Progenitor cell of endocrine pancreas (in vitro differentiated cells): ENCODE data around the gene MKKS. TPM values are rescaled to one million over a fixed set of nuclear protein-coding genes. Genes with fewer than 3 reads are reported as not detected.
"Not testable (repeated sequence)": the region's sequence is repeated elsewhere in the genome, so short reads cannot be mapped to it uniquely, and the experiment has no call there.

Source experiments
- DNase-seq: peaks from one replicate; pipeline ENCODE4 v3.0.0; 2021; ENCODE audit warnings: low spot score; ENCODE audit not compliant: unreplicated experiment
- H3K27ac Mint-ChIP-seq: 2 replicates; pipeline ENCODE4 v1.8.0; 2021; ENCODE audit warnings: mild to moderate bottlenecking, moderate library complexity, mixed read lengths
- H3K27me3 Mint-ChIP-seq: 2 replicates; pipeline ENCODE4 v1.8.0; 2021; ENCODE audit warnings: mixed read lengths
- H3K36me3 Mint-ChIP-seq: 2 replicates; pipeline ENCODE4 v1.8.0; 2022; ENCODE audit warnings: mixed read lengths; ENCODE audit not compliant: insufficient read depth
- H3K4me1 Mint-ChIP-seq: 2 replicates; pipeline ENCODE4 v1.8.0; 2021; ENCODE audit warnings: low read depth, mixed read lengths
- H3K4me3 Mint-ChIP-seq: 2 replicates; pipeline ENCODE4 v1.8.0; 2021; ENCODE audit warnings: low read depth, mild to moderate bottlenecking, moderate library complexity, mixed read lengths
- H3K9me3 Mint-ChIP-seq: 2 replicates; pipeline ENCODE4 v1.8.0; 2021; ENCODE audit warnings: low read depth, mixed read lengths
- total RNA-seq: library from RNA; stranded (reverse); gene quantifications from 2 replicates; pipeline ENCODE4 v1.2.1, GENCODE V29; 2021
- TF ChIP-seq, protein P1 (sequence below): fragments of 200-600 bp; sonication (generic); IDR thresholded peaks from one replicate; pipeline ENCODE4 v1.5.0; 2021; ENCODE audit warnings: antibody characterized with exemption, mild to moderate bottlenecking; ENCODE audit not compliant: unreplicated experiment

The MKKS gene
- total RNA-seq, 1 donor from 2014 or later: 17.8 TPM

DNA sequence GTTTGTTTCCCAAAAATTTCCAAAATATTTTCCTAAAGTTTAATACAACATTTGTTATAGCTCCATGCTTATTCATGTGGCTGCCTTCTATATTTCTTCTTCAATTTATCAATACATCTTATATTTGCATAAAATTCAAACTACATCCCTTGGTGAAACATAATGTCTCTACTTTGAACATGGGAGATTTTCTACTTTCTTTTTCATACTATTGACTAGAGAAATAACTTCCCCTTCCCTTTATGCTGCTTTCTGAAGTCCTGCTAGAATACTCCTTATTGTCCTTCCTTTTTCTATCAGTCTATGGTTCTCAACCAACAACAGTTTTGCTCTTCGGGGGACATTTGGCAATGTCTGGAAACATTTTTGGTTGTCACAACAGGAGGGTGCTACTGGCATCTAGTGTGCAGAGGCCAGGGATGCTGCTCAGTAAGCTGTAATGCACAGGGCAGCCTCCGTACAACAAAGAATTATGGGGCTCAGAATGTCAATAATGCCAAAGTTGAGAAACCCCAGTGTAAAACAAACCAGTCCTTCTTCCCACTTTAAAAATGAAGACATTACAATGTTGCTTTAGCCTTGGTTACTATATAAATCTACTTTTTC, 29.9 kb downstream of the MKKS start:
- DNase-seq: no peak
- Mint-ChIP-seq H3K4me1 (no peaks in the 10 kb centered on the region), H3K4me3 (no peak overlapping the region), H3K36me3 (peaks cover 1% of the 10 kb centered on the region), H3K27ac (no peak overlapping the region), H3K27me3 (no peaks in the 10 kb centered on the region), H3K9me3 (no peaks in the 10 kb centered on the region)
- TF ChIP-seq, protein P1, sequence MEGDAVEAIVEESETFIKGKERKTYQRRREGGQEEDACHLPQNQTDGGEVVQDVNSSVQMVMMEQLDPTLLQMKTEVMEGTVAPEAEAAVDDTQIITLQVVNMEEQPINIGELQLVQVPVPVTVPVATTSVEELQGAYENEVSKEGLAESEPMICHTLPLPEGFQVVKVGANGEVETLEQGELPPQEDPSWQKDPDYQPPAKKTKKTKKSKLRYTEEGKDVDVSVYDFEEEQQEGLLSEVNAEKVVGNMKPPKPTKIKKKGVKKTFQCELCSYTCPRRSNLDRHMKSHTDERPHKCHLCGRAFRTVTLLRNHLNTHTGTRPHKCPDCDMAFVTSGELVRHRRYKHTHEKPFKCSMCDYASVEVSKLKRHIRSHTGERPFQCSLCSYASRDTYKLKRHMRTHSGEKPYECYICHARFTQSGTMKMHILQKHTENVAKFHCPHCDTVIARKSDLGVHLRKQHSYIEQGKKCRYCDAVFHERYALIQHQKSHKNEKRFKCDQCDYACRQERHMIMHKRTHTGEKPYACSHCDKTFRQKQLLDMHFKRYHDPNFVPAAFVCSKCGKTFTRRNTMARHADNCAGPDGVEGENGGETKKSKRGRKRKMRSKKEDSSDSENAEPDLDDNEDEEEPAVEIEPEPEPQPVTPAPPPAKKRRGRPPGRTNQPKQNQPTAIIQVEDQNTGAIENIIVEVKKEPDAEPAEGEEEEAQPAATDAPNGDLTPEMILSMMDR: no peak

DNA sequence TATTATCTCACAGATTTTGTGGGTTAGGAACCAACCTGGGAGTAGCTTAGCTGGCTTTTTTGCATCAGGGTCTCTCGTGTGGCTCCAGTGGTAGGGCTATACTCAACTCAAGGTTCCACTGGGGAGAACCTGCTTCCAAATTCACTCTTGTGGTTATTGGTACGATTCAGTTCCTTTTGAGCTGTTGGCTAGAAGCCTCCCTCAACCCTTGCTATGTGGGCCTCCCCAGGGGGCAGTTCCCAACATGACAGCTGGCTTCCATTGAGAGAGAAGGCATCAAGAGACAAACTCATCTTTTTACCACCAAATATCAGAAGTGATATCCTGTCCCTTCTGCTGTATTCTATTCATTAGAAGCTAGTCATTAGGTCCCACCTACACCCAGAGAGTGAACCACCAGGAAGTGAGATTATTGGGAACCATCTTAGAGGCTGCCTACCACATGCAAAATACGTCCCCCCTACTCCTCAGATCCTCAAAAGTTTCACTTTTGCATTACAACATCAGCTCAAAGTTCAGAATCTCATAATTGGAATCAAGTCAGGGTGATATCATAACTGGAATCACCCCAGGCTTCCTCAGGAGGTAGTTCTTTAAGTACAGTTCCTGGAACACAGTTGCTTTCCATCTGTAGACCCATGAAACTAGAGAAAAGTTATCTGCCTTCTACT, 30.9 kb downstream of the MKKS start:
- DNase-seq: no peak
- peaks cover 1% of the 10 kb centered on the region for H3K4me1 Mint-ChIP-seq
- no peak overlapping the region for H3K27ac Mint-ChIP-seq
- TF ChIP-seq, protein P1: no peak
- no peak overlapping the region for H3K4me3 Mint-ChIP-seq
- no peaks in the 10 kb centered on the region for H3K9me3 Mint-ChIP-seq
- H3K27me3 Mint-ChIP-seq: no peaks in the 10 kb centered on the region
- H3K36me3 Mint-ChIP-seq: peaks cover 1% of the 10 kb centered on the region

GRCh38 chr20:10398834-10399369, 35.1 kb downstream of the MKKS start:
- Mint-ChIP-seq H3K27me3 (no peaks in the 10 kb centered on the region), H3K27ac (no peak overlapping the region), H3K9me3 (no peaks in the 10 kb centered on the region)

DNA sequence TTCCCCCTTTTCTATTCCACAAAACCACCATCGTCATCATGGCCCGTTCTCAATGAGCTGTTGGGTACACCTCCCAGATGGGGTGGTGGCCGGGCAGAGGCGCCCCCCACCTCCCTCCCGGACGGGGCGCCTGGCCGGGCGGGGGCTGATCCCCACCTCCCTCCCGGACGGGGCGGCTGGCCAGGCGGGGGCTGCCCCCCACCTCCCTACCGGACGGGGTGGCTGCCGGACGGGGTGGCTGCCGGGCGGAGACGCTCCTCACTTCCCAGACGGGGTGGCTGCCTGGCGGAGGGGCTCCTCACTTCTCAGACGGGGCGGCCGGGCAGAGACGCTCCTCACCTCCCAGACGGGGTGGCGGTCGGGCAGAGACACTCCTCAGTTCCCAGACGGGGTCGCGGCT, 39.3 kb downstream of the MKKS start:
- not testable (repeated sequence) for H3K27me3 Mint-ChIP-seq, H3K4me3 Mint-ChIP-seq, H3K36me3 Mint-ChIP-seq, DNase-seq, H3K4me1 Mint-ChIP-seq, H3K9me3 Mint-ChIP-seq, H3K27ac Mint-ChIP-seq

More at GRCh38 chr20:10398834-10399369, 35.1 kb downstream of the MKKS start:
- H3K4me1 Mint-ChIP-seq: peaks cover 1% of the 10 kb centered on the region
- no peak overlapping the region for H3K4me3 Mint-ChIP-seq
- DNase-seq: no peak
- TF ChIP-seq, protein P1: no peak
- H3K36me3 Mint-ChIP-seq: no peaks in the 10 kb centered on the region

- Mint-ChIP-seq H3K4me1 (peaks cover 8% of the 10 kb centered on the region), H3K4me3 (no peak overlapping the region), H3K36me3 (no peaks in the 10 kb centered on the region), H3K9me3 (peaks cover 3% of the 10 kb centered on the region), H3K27me3 (no peaks in the 10 kb centered on the region), H3K27ac (no peak overlapping the region)
- no peak for DNase-seq
- TF ChIP-seq, protein P1: no peak
Measured at GRCh38 chr20:10390709-10391108, 43.3 kb downstream of the MKKS start.

- DNase-seq: no peak
- TF ChIP-seq, protein P1: no peak
- H3K27ac Mint-ChIP-seq: no peak overlapping the region
- no peak overlapping the region for H3K4me3 Mint-ChIP-seq
- peaks cover 3% of the 10 kb centered on the region for H3K9me3 Mint-ChIP-seq
- peaks cover 8% of the 10 kb centered on the region for H3K4me1 Mint-ChIP-seq
- H3K27me3 Mint-ChIP-seq: no peaks in the 10 kb centered on the region
- no peaks in the 10 kb centered on the region for H3K36me3 Mint-ChIP-seq
Measured at GRCh38 chr20:10388597-10388996, 45.4 kb downstream of the MKKS start.
